SK-N-SH treated with all-trans-retinoic acid at 6 μM for 48 hours (cell line): ENCODE data around the gene FOSL1.
A peak's percentile ranks its signal among the peaks of the same experiment; 100 is the strongest.

Experiments used
- ATAC-seq: fragments of 200-7000 bp; cut with Tn5 transposase; 3 replicates; pipeline ENCODE4 v1.9.1; 2020; ENCODE audit warnings: mild to moderate bottlenecking, moderate library complexity
- ARNTL ChIP-seq: fragments of 450-650 bp; formaldehyde crosslinking; IDR thresholded peaks from 2 replicates; pipeline ENCODE4 v1.5.0; 2020; ENCODE audit warnings: low read depth, mild to moderate bottlenecking, moderate library complexity, borderline replicate concordance
- BACH2 ChIP-seq: fragments of 250-450 bp; sonication (Bioruptor Pico); IDR thresholded peaks from 2 replicates; pipeline ENCODE4 v1.9.0; 2021; ENCODE audit warnings: mild to moderate bottlenecking, borderline replicate concordance
- CSDC2 ChIP-seq: fragments of 250-450 bp; sonication (Bioruptor Pico); IDR thresholded peaks from 2 replicates; pipeline ENCODE4 v1.5.0; 2020; ENCODE audit warnings: mild to moderate bottlenecking, moderate library complexity
- GLIS3 ChIP-seq: fragments of 250-450 bp; sonication (Bioruptor Pico); IDR thresholded peaks from 2 replicates; pipeline ENCODE4 v1.5.0; 2020; ENCODE audit warnings: mild to moderate bottlenecking, moderate library complexity
- ISL1 ChIP-seq: fragments of 250-450 bp; sonication (Bioruptor Pico); IDR thresholded peaks from 2 replicates; pipeline ENCODE4 v2.1.2; 2022; ENCODE audit warnings: mild to moderate bottlenecking, moderate library complexity
- OSR1 ChIP-seq: fragments of 250-450 bp; sonication (Bioruptor Pico); IDR thresholded peaks from 2 replicates; pipeline ENCODE4 v1.8.0; 2022; ENCODE audit warnings: moderate library complexity, mild to moderate bottlenecking, inconsistent platforms
- POU6F1 ChIP-seq: fragments of 250-450 bp; sonication (Bioruptor Pico); IDR thresholded peaks from 2 replicates; pipeline ENCODE4 v1.8.0; 2021; ENCODE audit warnings: low read depth, mild to moderate bottlenecking, moderate library complexity, borderline replicate concordance
- PPARA ChIP-seq: fragments of 250-450 bp; sonication (Bioruptor Pico); IDR thresholded peaks from 2 replicates; pipeline ENCODE4 v1.5.0; 2020; ENCODE audit warnings: mild to moderate bottlenecking, borderline replicate concordance
- RARB ChIP-seq: fragments of 250-450 bp; sonication (Bioruptor Pico); IDR thresholded peaks from 2 replicates; pipeline ENCODE4 v1.8.0; 2021; ENCODE audit warnings: mild to moderate bottlenecking, moderate library complexity
- TCF4 ChIP-seq: fragments of 250-450 bp; sonication (Bioruptor Pico); IDR thresholded peaks from 2 replicates; pipeline ENCODE4 v1.8.0; 2021; ENCODE audit warnings: mild to moderate bottlenecking, moderate library complexity, borderline replicate concordance
- TOX ChIP-seq: fragments of 250-450 bp; sonication (Bioruptor Pico); IDR thresholded peaks from 2 replicates; pipeline ENCODE4 v1.8.0; 2021; ENCODE audit warnings: mild to moderate bottlenecking, moderate library complexity, borderline replicate concordance
- TSHZ2 ChIP-seq: fragments of 250-450 bp; sonication (Bioruptor Pico); IDR thresholded peaks from 2 replicates; pipeline ENCODE4 v1.5.0; 2020; ENCODE audit warnings: mild to moderate bottlenecking, moderate library complexity
- ZC3H10 ChIP-seq: fragments of 250-450 bp; sonication (Bioruptor Pico); IDR thresholded peaks from 2 replicates; pipeline ENCODE4 v1.5.1; 2021; ENCODE audit warnings: mild to moderate bottlenecking, moderate library complexity
- ZFP30 ChIP-seq: fragments of 450-650 bp; formaldehyde crosslinking; IDR thresholded peaks from 2 replicates; pipeline ENCODE4 v1.5.0; 2022; ENCODE audit warnings: mild to moderate bottlenecking, moderate library complexity
- ZNF8 ChIP-seq: fragments of 450-650 bp; formaldehyde crosslinking; IDR thresholded peaks from 2 replicates; pipeline ENCODE4 v1.5.0; 2020; ENCODE audit warnings: mild to moderate bottlenecking, moderate library complexity
- TF ChIP-seq, protein P1 (sequence below): fragments of 250-450 bp; sonication (Bioruptor Pico); IDR thresholded peaks from 2 replicates; pipeline ENCODE4 v1.8.0; 2020; ENCODE audit warnings: mild to moderate bottlenecking, moderate library complexity, borderline replicate concordance

Gene FOSL1

GRCh38 chr11:65852508-65853245, 47.5 kb downstream of the FOSL1 start:
- peak; percentile 0; the same call in 1 of the 3 replicates for ATAC-seq
- no peak for TF ChIP-seq ZNF8 (CRISPR knock-in tag)
- TF ChIP-seq ZC3H10 (CRISPR knock-in tag), result 0 out of 2 replicates have a peak, but pooled peaks have one; percentile 22

GRCh38 chr11:65851811-65852507, 48.2 kb downstream of the FOSL1 start:
- peak; percentile 1; the same call in 2 of the 3 replicates for ATAC-seq
- peak; percentile 45; the same call in 1 of the 2 replicates for TF ChIP-seq TOX (CRISPR knock-in tag)
- peak; percentile 19; the same call in 1 of the 2 replicates for TF ChIP-seq RARB (CRISPR knock-in tag)
- TF ChIP-seq CSDC2 (CRISPR knock-in tag), result no peak
- no peak; the same call in 1 of the 2 replicates for TF ChIP-seq ZFP30 (CRISPR knock-in tag)
- no peak for TF ChIP-seq TSHZ2
- TF ChIP-seq ZNF8 (CRISPR knock-in tag), result 0 out of 2 replicates have a peak, but pooled peaks have one; percentile 29
- TF ChIP-seq TCF4 (CRISPR knock-in tag), result no peak
- no peak for TF ChIP-seq BACH2
- peak; percentile 45 for TF ChIP-seq ZC3H10 (CRISPR knock-in tag)
- peak; percentile 25; the same call in 1 of the 2 replicates for TF ChIP-seq GLIS3
- TF ChIP-seq ISL1 (CRISPR knock-in tag), result no peak
- TF ChIP-seq POU6F1 (CRISPR knock-in tag), result no peak
- TF ChIP-seq OSR1, result no peak
- TF ChIP-seq, protein P1, sequence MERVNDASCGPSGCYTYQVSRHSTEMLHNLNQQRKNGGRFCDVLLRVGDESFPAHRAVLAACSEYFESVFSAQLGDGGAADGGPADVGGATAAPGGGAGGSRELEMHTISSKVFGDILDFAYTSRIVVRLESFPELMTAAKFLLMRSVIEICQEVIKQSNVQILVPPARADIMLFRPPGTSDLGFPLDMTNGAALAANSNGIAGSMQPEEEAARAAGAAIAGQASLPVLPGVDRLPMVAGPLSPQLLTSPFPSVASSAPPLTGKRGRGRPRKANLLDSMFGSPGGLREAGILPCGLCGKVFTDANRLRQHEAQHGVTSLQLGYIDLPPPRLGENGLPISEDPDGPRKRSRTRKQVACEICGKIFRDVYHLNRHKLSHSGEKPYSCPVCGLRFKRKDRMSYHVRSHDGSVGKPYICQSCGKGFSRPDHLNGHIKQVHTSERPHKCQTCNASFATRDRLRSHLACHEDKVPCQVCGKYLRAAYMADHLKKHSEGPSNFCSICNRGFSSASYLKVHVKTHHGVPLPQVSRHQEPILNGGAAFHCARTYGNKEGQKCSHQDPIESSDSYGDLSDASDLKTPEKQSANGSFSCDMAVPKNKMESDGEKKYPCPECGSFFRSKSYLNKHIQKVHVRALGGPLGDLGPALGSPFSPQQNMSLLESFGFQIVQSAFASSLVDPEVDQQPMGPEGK (CRISPR knock-in tag), result peak; percentile 57

GRCh38 chr11:65851083-65851579, 49.1 kb downstream of the FOSL1 start:
- ATAC-seq, result peak; percentile 37

GRCh38 chr11:65850217-65851082, 49.7 kb downstream of the FOSL1 start:
- no peak for TF ChIP-seq ZNF8 (CRISPR knock-in tag)
- no peak for TF ChIP-seq CSDC2 (CRISPR knock-in tag)
- TF ChIP-seq ZC3H10 (CRISPR knock-in tag), result 0 out of 2 replicates have a peak, but pooled peaks have one; percentile 8

More at GRCh38 chr11:65851083-65851579, 49.1 kb downstream of the FOSL1 start:
- TF ChIP-seq ZC3H10 (CRISPR knock-in tag) (peak; percentile 35), ZFP30 (CRISPR knock-in tag) (0 out of 2 replicates have a peak, but pooled peaks have one; percentile 6), ARNTL (CRISPR knock-in tag) (0 out of 2 replicates have a peak, but pooled peaks have one; percentile 8), PPARA (CRISPR knock-in tag) (no peak)

More at GRCh38 chr11:65850217-65851082, 49.7 kb downstream of the FOSL1 start:
- ATAC-seq, result peak; percentile 24
